HepG2 (cell line): ENCODE data around the gene SEC24D. TPM values are rescaled to one million over a fixed set of nuclear protein-coding genes. Genes with fewer than 3 reads are reported as not detected.
"Not testable (repeated sequence)": the region's sequence is repeated elsewhere in the genome, so short reads cannot be mapped to it uniquely, and the experiment has no call there.

Experiments used
- ATAC-seq: fragments of 200-7000 bp; cut with Tn5 transposase; 3 replicates; pipeline ENCODE4 v1.9.1; 2020; ENCODE audit warnings: mild to moderate bottlenecking, moderate library complexity
- BruUV-seq: library from RNA; stranded (reverse); fragments of 400-500 nt; replicated peaks from 2 replicates; lab custom pipeline; 2021; lab: Mats Ljungman, UMichigan
- CTCF ChIA-PET: fragments of 300-600 bp; formaldehyde crosslinking; extraction: SDS; loops from one replicate; lab custom pipeline; 2021; ENCODE audit warnings: low total read pairs, inconsistent platforms, low intra/inter-chr PET ratio; lab: Yijun Ruan, JAX
- POLR2A ChIA-PET: fragments of 350-600 bp; sonication (Branson Sonifier 250); formaldehyde crosslinking; loops from one replicate; lab custom pipeline; 2020; ENCODE audit warnings: antibody characterized with exemption, inconsistent platforms; lab: Yijun Ruan, JAX
- DNase-seq: peaks from one replicate; pipeline ENCODE4 v3.0.0-alpha.2; 2015; ENCODE audit warnings: low spot score
- FAIRE-seq: peaks from 3 replicates; lab custom pipeline; 2011; peaks lifted over from hg19 to GRCh38; lab: Jason Lieb, UNC
- H2AFZ ChIP-seq: one replicate; pipeline ENCODE4 v1.6.1; 2011; ENCODE audit warnings: low read length, inconsistent platforms
- H3K27ac ChIP-seq: fragments of 300-600 bp; 3 replicates; pipeline ENCODE4 v1.8.0; 2011; ENCODE audit warnings: mixed run types, mild to moderate bottlenecking, mixed read lengths, low read length, inconsistent platforms; ENCODE audit not compliant: insufficient read depth; ENCODE audit errors: extremely low read length
- H3K27me3 ChIP-seq, 2 experiments: fragments of 200-600 bp in 1 of 2; 2 replicates in 1 of 2; 3 replicates in 1 of 2; pipeline versions ENCODE4 v1.6.0 to v1.8.0; 2011; ENCODE audit warnings: low read length in 2 of 2, mild to moderate bottlenecking in 2 of 2, moderate library complexity in 2 of 2, inconsistent platforms in 1 of 2; ENCODE audit not compliant: insufficient read depth in 2 of 2, control insufficient read depth in 1 of 2
- H3K36me3 ChIP-seq, 2 experiments: fragments of 200-600 bp in 1 of 2; replicated peaks in 1 of 2; 2 replicates in 1 of 2; 3 replicates in 1 of 2; pipeline versions ENCODE4 v1.5.1 to v1.8.0; 2011; ENCODE audit warnings: low read length in 2 of 2, inconsistent platforms in 1 of 2; ENCODE audit not compliant: insufficient read depth in 2 of 2, control insufficient read depth in 1 of 2
- H3K4me1 ChIP-seq: 2 replicates; pipeline ENCODE4 v1.5.1; 2012; ENCODE audit warnings: low read length, inconsistent platforms; ENCODE audit not compliant: insufficient read depth
- H3K4me2 ChIP-seq: 2 replicates; pipeline ENCODE4 v1.6.0; 2011; ENCODE audit warnings: low read depth, low read length, inconsistent platforms
- H3K4me3 ChIP-seq, 3 experiments: fragments of 200-600 bp in 1 of 3; sonication (generic), shearing (Covaris generic) in 1 of 3; replicated peaks in 1 of 3; 2 replicates each; pipeline ENCODE4 v1.5.1; 2011 to 2016; ENCODE audit warnings: low read length in 3 of 3, inconsistent platforms in 2 of 3, low read depth in 2 of 3, mild to moderate bottlenecking in 2 of 3, control low read depth in 1 of 3, mixed read lengths in 1 of 3; ENCODE audit not compliant: insufficient read depth in 1 of 3
- H3K79me2 ChIP-seq: one replicate; pipeline ENCODE4 v1.6.1; 2011; ENCODE audit warnings: low read length, inconsistent platforms; ENCODE audit not compliant: insufficient read depth
- H3K9ac ChIP-seq: 2 replicates; pipeline ENCODE4 v1.6.0; 2011; ENCODE audit warnings: mild to moderate bottlenecking, low read depth, low read length, inconsistent platforms; ENCODE audit not compliant: insufficient read depth
- H3K9me3 ChIP-seq: 2 replicates; pipeline ENCODE4 v1.5.1; 2012; ENCODE audit warnings: mild to moderate bottlenecking, low read length
- H4K20me1 ChIP-seq: 2 replicates; pipeline ENCODE4 v1.6.0; 2011; ENCODE audit warnings: inconsistent platforms, mild to moderate bottlenecking, low read length, moderate library complexity; ENCODE audit not compliant: insufficient read depth
- CEBPB ChIP-seq: IDR thresholded peaks from 2 replicates; pipeline ENCODE4 v1.6.1; 2011; ENCODE audit warnings: low read depth, low read length, improper control_type of control experiment, borderline replicate concordance
- CREB3 ChIP-seq: sonication (generic); formaldehyde crosslinking; IDR thresholded peaks from 2 replicates; pipeline ENCODE4 v1.5.0; 2020; ENCODE audit warnings: missing genetic modification reagents
- CREBL2 ChIP-seq: sonication (generic); formaldehyde crosslinking; IDR thresholded peaks from 2 replicates; pipeline ENCODE4 v1.8.1; 2023; ENCODE audit warnings: missing genetic modification reagents, mild to moderate bottlenecking, borderline replicate concordance
- NAIF1 ChIP-seq: sonication (generic); formaldehyde crosslinking; IDR thresholded peaks from 2 replicates; pipeline ENCODE4 v1.5.0; 2020; ENCODE audit warnings: mild to moderate bottlenecking, missing genetic modification reagents, borderline replicate concordance
- NCOA5 ChIP-seq: sonication (generic); formaldehyde crosslinking; IDR thresholded peaks from 2 replicates; pipeline ENCODE4 v1.4.0; 2020; ENCODE audit warnings: missing genetic modification reagents
- TAF15 ChIP-seq: fragments of 200-400 bp; formaldehyde crosslinking; IDR thresholded peaks from one replicate; pipeline ENCODE4 v1.6.1; 2018; ENCODE audit warnings: mild to moderate bottlenecking, low read depth, low read length; ENCODE audit not compliant: poor library complexity, severe bottlenecking
- TFAP4 ChIP-seq: sonication (generic); IDR thresholded peaks from 2 replicates; pipeline ENCODE4 v1.6.1; 2016; ENCODE audit warnings: low read depth, borderline replicate concordance
- ZNF10 ChIP-seq: sonication (generic); formaldehyde crosslinking; IDR thresholded peaks from 2 replicates; pipeline ENCODE4 v1.4.0; 2020; ENCODE audit warnings: mild to moderate bottlenecking, low read depth, missing genetic modification reagents, borderline replicate concordance
- ZUFSP ChIP-seq: sonication (generic); formaldehyde crosslinking; IDR thresholded peaks from 2 replicates; pipeline ENCODE4 v1.9.0; 2021; ENCODE audit warnings: missing genetic modification reagents, mild to moderate bottlenecking, borderline replicate concordance
- WGBS: methylation state at CpG from one replicate; pipeline ENCODE4 v1.1.6; 2017; ENCODE audit warnings: low lambda C conversion rate; 5-methylcytosine and 5-hydroxymethylcytosine counted together
- in situ Hi-C: cut with HindIII; loops from 2 replicates; pipeline ENCODE4 v1.10.0; 2017; ENCODE audit warnings: low pct_unique_long_range_greater_than_20kb; ENCODE audit not compliant: extremely low pct_ligation_motif_present
- intact Hi-C: fragments of 100-400 bp; cut with micrococcal nuclease; formaldehyde crosslinking; loops from one replicate; pipeline ENCODE4 v1.10.0; 2022; ENCODE audit not compliant: unreplicated experiment
- polyA plus RNA-seq, 8 experiments: library from polyadenylated mRNA; depleted of rRNA in 3 of 8; stranded (reverse) in 7 of 8; unstranded in 1 of 8; fragments of >200 nt; fragmentation: Illumina TruSeq in 4 of 8; extraction: Trizol in 4 of 8; gene quantifications; 2 replicates each; pipeline versions ENCODE4 v1.2.1 to v1.2.3, GENCODE V29; 2011 to 2016; ENCODE audit warnings: low read depth in 4 of 8, missing spikeins in 1 of 8, mixed read lengths in 1 of 8; ENCODE audit not compliant: insufficient read depth in 1 of 8
- total RNA-seq, 5 experiments: library from RNA; depleted of rRNA; stranded (reverse); fragments of >200 nt; fragmentation: Illumina TruSeq; extraction: Trizol; gene quantifications; 2 replicates each; pipeline ENCODE4 v1.2.3, GENCODE V29; 2016; ENCODE audit warnings: low read depth in 1 of 5

Gene SEC24D
- total and polyA plus RNA-seq, 2 of the 13 experiments (the other 11 are each of a cell fraction or from before 2014, with no cell fraction given) = 30.0 to 51.1 TPM

- intact Hi-C loops (no loop called here), in situ Hi-C loops (no loop called here)
- CTCF ChIA-PET = no interaction called here
- no peak overlapping the region for H3K4me3 ChIP-seq
- peaks cover 17 to 70% of the 10 kb centered on the region in 2 experiments for H3K36me3 ChIP-seq
- POLR2A ChIA-PET = no interaction called here
- H2AFZ ChIP-seq = no peak overlapping the region
- no peaks in the 10 kb centered on the region for H3K9me3 ChIP-seq
- H4K20me1 ChIP-seq = peaks cover 6% of the 10 kb centered on the region; the same call in 1 of the 2 replicates
- H3K27ac ChIP-seq = no peak overlapping the region
- no peak for DNase-seq
- H3K4me1 ChIP-seq = no peaks in the 10 kb centered on the region
- no TSS peak for BruUV-seq
- H3K79me2 ChIP-seq = no peaks in the 10 kb centered on the region
- FAIRE-seq = no peak
- TF ChIP-seq CREB3 (CRISPR knock-in tag) (no peak), CEBPB (peak; percentile 35; the same call in 1 of the 2 replicates), ZNF10 (CRISPR knock-in tag) (no peak), TFAP4 (no peak), TAF15 (no peak), ZUFSP (CRISPR knock-in tag) (no peak), NCOA5 (CRISPR knock-in tag) (no peak), CREBL2 (no peak), NAIF1 (CRISPR knock-in tag) (no peak)
- TF ChIP-seq, all 625 proteins: peak for 1
- no peak overlapping the region for H3K9ac ChIP-seq
- no peak for ATAC-seq
- H3K4me2 ChIP-seq = no peak overlapping the region
- no peaks in the 10 kb centered on the region for H3K27me3 ChIP-seq
- WGBS = 98% methylated on average over 3 of the region's 3 CpGs
Observed at GRCh38 chr4:118797558-118798142, 38.3 kb downstream of the SEC24D start.

- DNase-seq, H3K4me2 ChIP-seq, intact Hi-C loops, H2AFZ ChIP-seq, H3K9me3 ChIP-seq, in situ Hi-C loops, H3K79me2 ChIP-seq, H3K4me3 ChIP-seq, H4K20me1 ChIP-seq, BruUV-seq, CTCF ChIA-PET, POLR2A ChIA-PET, H3K27ac ChIP-seq, H3K9ac ChIP-seq, ATAC-seq, FAIRE-seq, H3K27me3 ChIP-seq, H3K4me1 ChIP-seq: not testable (repeated sequence)
- WGBS = 94% methylated on average over 33 of the region's 58 CpGs
- H3K36me3 ChIP-seq = peaks cover 8 to 34% of the 10 kb centered on the region in 2 experiments
Observed at GRCh38 chr4:118791690-118792446, 44.1 kb downstream of the SEC24D start.
